GM12878 (cell line): ENCODE measurements around the gene ASCC2. TPM values are rescaled to one million over a fixed set of nuclear protein-coding genes. Genes with fewer than 3 reads are reported as not detected.

Source experiments
- ATAC-seq: fragments of 200-7000 bp; cut with Tn5 transposase; 3 replicates; pipeline ENCODE4 v1.9.1; 2020; ENCODE audit warnings: mild to moderate bottlenecking, moderate library complexity
- BruUV-seq: library from RNA; stranded (reverse); fragments of 400-500 nt; replicated peaks from 2 replicates; lab custom pipeline; 2021; lab: Mats Ljungman, UMichigan
- CTCF ChIA-PET: fragments of 300-600 bp; sonication (Branson Sonifier 250); formaldehyde crosslinking; extraction: SDS; loops from one replicate; lab custom pipeline; 2021; ENCODE audit warnings: inconsistent platforms; lab: Yijun Ruan, JAX
- POLR2A ChIA-PET: fragments of 350-600 bp; formaldehyde crosslinking; extraction: SDS; loops from one replicate; lab custom pipeline; 2021; ENCODE audit warnings: inconsistent platforms; lab: Charles Lee
- RAD21 ChIA-PET: fragments of 300-600 bp; sonication (Branson Sonifier 250); formaldehyde crosslinking; loops from one replicate; lab custom pipeline; 2023; ENCODE audit warnings: antibody characterized with exemption; ENCODE audit not compliant: unreplicated experiment; lab: Charles Lee
- SMC1A ChIA-PET: fragments of 300-600 bp; sonication (Branson Sonifier 250); formaldehyde crosslinking; loops from one replicate; lab custom pipeline; 2023; ENCODE audit not compliant: unreplicated experiment, uncharacterized antibody; lab: Charles Lee
- DNase-seq: peaks from one replicate; pipeline ENCODE4 v3.0.0-alpha.2; 2011; ENCODE audit warnings: low read depth, low spot score
- FAIRE-seq: peaks from 3 replicates; lab custom pipeline; 2011; peaks lifted over from hg19 to GRCh38; lab: Jason Lieb, UNC
- H2AFZ ChIP-seq: 2 replicates; pipeline ENCODE4 v1.6.0; 2011; ENCODE audit warnings: low read depth, low read length, control low read depth; ENCODE audit not compliant: control insufficient read depth
- H3K27ac ChIP-seq: 2 replicates; pipeline ENCODE4 v1.5.1; 2011; ENCODE audit warnings: control low read depth; ENCODE audit not compliant: control insufficient read depth, insufficient read depth
- H3K27me3 ChIP-seq, 2 experiments: replicated peaks in 1 of 2; 2 replicates each; pipeline versions ENCODE4 v1.6.0 to v1.6.1; 2011; ENCODE audit warnings: low read length in 1 of 2; ENCODE audit not compliant: control insufficient read depth in 2 of 2, insufficient read depth in 2 of 2
- H3K36me3 ChIP-seq, 2 experiments: 2 replicates each; pipeline ENCODE4 v1.5.1; 2011; ENCODE audit warnings: low read length in 1 of 2; ENCODE audit not compliant: control insufficient read depth in 2 of 2, insufficient read depth in 2 of 2
- H3K4me1 ChIP-seq: 2 replicates; pipeline ENCODE4 v1.6.1; 2011; ENCODE audit warnings: mild to moderate bottlenecking, low read length, moderate library complexity, mixed read lengths; ENCODE audit not compliant: control insufficient read depth, insufficient read depth
- H3K4me2 ChIP-seq: 2 replicates; pipeline ENCODE4 v1.6.0; 2011; ENCODE audit warnings: control low read depth; ENCODE audit not compliant: control insufficient read depth, insufficient read depth
- H3K4me3 ChIP-seq: fragments of 200-600 bp; sonication (generic); 2 replicates; pipeline ENCODE4 v1.5.1; 2016
- H3K79me2 ChIP-seq: 2 replicates; pipeline ENCODE4 v1.6.0; 2011; ENCODE audit warnings: low read length; ENCODE audit not compliant: control insufficient read depth, insufficient read depth
- H3K9ac ChIP-seq: 2 replicates; pipeline ENCODE4 v1.8.0; 2011; ENCODE audit warnings: low read length, control low read depth, mixed read lengths; ENCODE audit not compliant: control insufficient read depth, insufficient read depth
- H3K9me3 ChIP-seq: replicated peaks from 3 replicates; pipeline ENCODE4 v1.5.1; 2011; ENCODE audit warnings: mild to moderate bottlenecking, low read length; ENCODE audit not compliant: control insufficient read depth, insufficient read depth
- H4K20me1 ChIP-seq: 2 replicates; pipeline ENCODE4 v1.6.0; 2011; ENCODE audit not compliant: control insufficient read depth, insufficient read depth
- BACH1 ChIP-seq: fragments of 450-650 bp; IDR thresholded peaks from 2 replicates; pipeline ENCODE4 v1.6.1; 2017; ENCODE audit warnings: mild to moderate bottlenecking, borderline replicate concordance
- CHD2 ChIP-seq: IDR thresholded peaks from 2 replicates; pipeline ENCODE4 v1.6.1; 2011; ENCODE audit warnings: low read depth, low read length, improper control_type of control experiment, borderline replicate concordance
- CUX1 ChIP-seq: IDR thresholded peaks from 2 replicates; pipeline ENCODE4 v1.6.1; 2012; ENCODE audit warnings: improper control_type of control experiment, low read depth, low read length; ENCODE audit not compliant: insufficient replicate concordance
- FOXK2 ChIP-seq: fragments of 450-650 bp; IDR thresholded peaks from 2 replicates; pipeline ENCODE4 v1.6.1; 2017; ENCODE audit warnings: mild to moderate bottlenecking, moderate library complexity
- HCFC1 ChIP-seq: fragments of 150-350 bp; IDR thresholded peaks from 2 replicates; pipeline ENCODE4 v1.6.1; 2014; ENCODE audit warnings: low read length
- JUNB ChIP-seq: IDR thresholded peaks from 2 replicates; pipeline ENCODE4 v1.6.1; 2016; ENCODE audit warnings: antibody characterized with exemption, mild to moderate bottlenecking
- NBN ChIP-seq: fragments of 450-650 bp; IDR thresholded peaks from 2 replicates; pipeline ENCODE4 v1.6.1; 2016
- NFYA ChIP-seq: IDR thresholded peaks from 2 replicates; pipeline ENCODE4 v1.6.1; 2011; ENCODE audit warnings: low read depth, mild to moderate bottlenecking, low read length, improper control_type of control experiment, borderline replicate concordance
- NR2F1 ChIP-seq: fragments of 450-650 bp; conservative IDR thresholded peaks from 2 replicates; pipeline ENCODE4 v1.6.1; 2017; ENCODE audit warnings: mild to moderate bottlenecking
- POLR2A ChIP-seq: IDR thresholded peaks from 2 replicates; pipeline ENCODE4 v1.6.1; 2011; ENCODE audit warnings: low read depth, mild to moderate bottlenecking, low read length
- RUNX3 ChIP-seq: IDR thresholded peaks from 2 replicates; pipeline ENCODE4 v1.6.1; 2012; ENCODE audit warnings: low read length, inconsistent platforms
- SREBF1 ChIP-seq: IDR thresholded peaks from 2 replicates; pipeline ENCODE4 v1.6.1; 2012; ENCODE audit warnings: mild to moderate bottlenecking, low read length
- SREBF2 ChIP-seq: IDR thresholded peaks from 2 replicates; pipeline ENCODE4 v1.6.1; 2012; ENCODE audit warnings: mild to moderate bottlenecking, low read length
- WGBS: methylation state at CpG from one replicate; pipeline ENCODE4 v1.1.6; 2016; ENCODE audit warnings: low lambda C conversion rate; ENCODE audit not compliant: insufficient replicate concordance, insufficient coverage; ENCODE audit errors: missing lambda C conversion rate; 5-methylcytosine and 5-hydroxymethylcytosine counted together
- in situ Hi-C: fragments of 300-500 bp; cut with MboI; formaldehyde crosslinking; loops from 9 replicates; pipeline ENCODE4 v1.14.3; 2018; ENCODE audit warnings: mixed read lengths
- intact Hi-C: fragments of 100-400 bp; cut with micrococcal nuclease; formaldehyde crosslinking; loops from one replicate; pipeline ENCODE4 v1.14.2; 2022; ENCODE audit not compliant: unreplicated experiment
- polyA plus RNA-seq, 11 experiments: library from polyadenylated mRNA; depleted of rRNA in 4 of 11; unstranded in 6 of 11; stranded (reverse) in 5 of 11; fragments of >200 nt; fragmentation: Nextera tagmentation in 4 of 11; fragmentation: Illumina TruSeq in 1 of 11; extraction: Ambion mirVana in 4 of 11; extraction: Trizol in 1 of 11; gene quantifications; 1 replicate in 1 of 11; 2 replicates in 10 of 11; pipeline versions ENCODE4 v1.2.1 to v1.2.3, GENCODE V29; 2011 to 2016; ENCODE audit warnings: inconsistent platforms in 2 of 11, missing spikeins in 2 of 11, low read depth in 1 of 11
- total RNA-seq, 4 experiments: library from RNA; depleted of rRNA in 3 of 4; stranded (reverse); fragments of >200 nt in 3 of 4; fragmentation: Illumina TruSeq in 1 of 4; extraction: Trizol in 1 of 4; gene quantifications; 2 replicates each; pipeline versions ENCODE4 v1.2.1 to v1.2.3, GENCODE V29; 2013 to 2021

ASCC2 gene
- total and polyA plus RNA-seq, 10 of the 15 experiments (the other 5 are each of a cell fraction or from before 2014, with no cell fraction given), result 5.3 to 91.4 (median 56.5) TPM

GRCh38 chr22:29780748-29781676 lies 57.1 kb downstream of the ASCC2 start (continued):
- TF ChIP-seq CUX1, result no peak
- no peak for TF ChIP-seq BACH1

DNA sequence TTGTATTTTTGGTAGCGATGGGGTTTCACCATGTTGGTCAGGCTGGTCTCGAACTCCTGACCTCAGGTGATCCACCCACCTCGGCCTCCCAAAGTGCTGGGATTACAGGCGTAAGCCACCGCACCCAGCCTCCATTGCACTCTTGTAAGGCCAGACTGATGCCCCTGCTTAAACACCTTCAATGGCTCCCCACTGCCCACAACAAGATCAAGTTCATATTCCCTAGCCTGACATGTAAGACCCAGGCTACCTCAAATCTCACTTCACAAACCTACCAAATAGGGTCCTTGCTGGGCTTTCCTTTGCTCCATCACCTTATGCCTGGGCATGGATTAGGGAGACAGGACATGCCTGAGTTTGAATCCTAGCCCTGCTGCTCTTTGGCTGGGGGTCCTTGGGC lies 57.9 kb downstream of the ASCC2 start:
- WGBS, result 59% methylated on average over 5 of the region's 5 CpGs
- Histone ChIP-seq H3K9ac (no peak overlapping the region), H3K4me2 (no peak overlapping the region), H4K20me1 (no peaks in the 10 kb centered on the region), H2AFZ (no peak overlapping the region), H3K79me2 (no peaks in the 10 kb centered on the region), H3K27ac (no peak overlapping the region), H3K27me3 (no peaks in the 10 kb centered on the region), H3K4me3 (no peak overlapping the region), H3K4me1 (no peaks in the 10 kb centered on the region), H3K36me3 (no peaks in the 10 kb centered on the region), H3K9me3 (no peaks in the 10 kb centered on the region)
- BruUV-seq, result no TSS peak
- DNase-seq (no peak), ATAC-seq (no peak), FAIRE-seq (no peak)
- ChIA-PET SMC1A (no interaction called here), RAD21 (no interaction called here), POLR2A (interaction anchor here (0.6 kb wide), 2 partner anchors 95 to 313 kb away, joined by 3 to 5 read pairs; no protein-coding TSS in a partner anchor), CTCF (interaction anchor here (1.1 kb wide), 2 partner anchors 225 to 226 kb away, joined by 3 read pairs; no protein-coding TSS in a partner anchor)
- in situ Hi-C loops (no loop called here), intact Hi-C loops (no loop called here)
- TF ChIP-seq POLR2A, result no peak
- no peak for TF ChIP-seq SREBF2
- no peak for TF ChIP-seq NFYA
- no peak for TF ChIP-seq CUX1
- no peak for TF ChIP-seq JUNB
- TF ChIP-seq SREBF1, result no peak
- no peak for TF ChIP-seq RUNX3
- TF ChIP-seq NBN, result no peak
- TF ChIP-seq CHD2, result no peak
- no peak for TF ChIP-seq FOXK2
- TF ChIP-seq NR2F1, result no peak
- TF ChIP-seq HCFC1, result no peak
